Right forelimb (tissue), 1 donor: ENCODE measurements around the gene RAB3B.
"Not testable (repeated sequence)": the region's sequence is repeated elsewhere in the genome, so short reads cannot be mapped to it uniquely, and the experiment has no call there.

Source experiments
- DNase-seq: peaks from one replicate; pipeline ENCODE4 v3.0.0-alpha.2; 2018

Gene RAB3B

DNA sequence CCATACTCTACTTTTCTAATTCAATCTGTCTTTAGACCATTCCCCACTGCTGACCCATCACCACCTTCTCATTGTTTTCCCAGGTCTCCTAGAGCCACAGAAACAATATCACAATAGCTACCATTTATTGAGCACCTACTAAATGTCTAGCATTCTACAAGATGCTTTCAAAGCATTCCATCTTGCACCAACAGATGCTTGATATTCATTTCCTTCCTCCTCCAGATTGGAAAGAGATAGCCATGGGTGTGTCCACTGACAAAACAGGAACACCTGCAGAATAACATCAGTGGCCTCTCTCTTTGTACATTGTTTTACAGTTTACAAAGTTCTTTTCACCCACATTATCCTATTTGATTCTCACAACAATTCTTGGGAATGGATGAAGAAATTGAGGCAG, 2.2 kb downstream of the RAB3B start:
- DNase-seq = no peak

DNA sequence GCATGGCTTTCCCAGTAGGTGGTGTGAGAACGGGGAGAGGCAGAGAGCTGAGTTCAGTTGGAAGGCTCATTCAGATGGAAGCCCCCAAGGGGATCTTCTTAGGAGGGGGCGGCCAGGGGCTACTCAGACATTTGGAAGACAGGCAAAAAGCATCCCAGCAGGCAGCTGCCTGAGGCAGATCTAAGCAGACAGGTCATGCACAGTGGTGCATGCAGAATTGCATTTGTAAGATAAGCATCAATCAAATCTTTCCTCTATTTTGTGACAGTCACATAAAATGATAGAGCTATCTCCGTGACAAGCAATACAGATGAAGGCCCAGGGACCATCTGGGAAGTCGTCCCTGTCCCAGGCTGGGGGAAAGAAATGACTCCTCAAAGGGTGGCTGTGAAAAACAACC, 3.8 kb downstream of the RAB3B start:
- no peak for DNase-seq

DNA sequence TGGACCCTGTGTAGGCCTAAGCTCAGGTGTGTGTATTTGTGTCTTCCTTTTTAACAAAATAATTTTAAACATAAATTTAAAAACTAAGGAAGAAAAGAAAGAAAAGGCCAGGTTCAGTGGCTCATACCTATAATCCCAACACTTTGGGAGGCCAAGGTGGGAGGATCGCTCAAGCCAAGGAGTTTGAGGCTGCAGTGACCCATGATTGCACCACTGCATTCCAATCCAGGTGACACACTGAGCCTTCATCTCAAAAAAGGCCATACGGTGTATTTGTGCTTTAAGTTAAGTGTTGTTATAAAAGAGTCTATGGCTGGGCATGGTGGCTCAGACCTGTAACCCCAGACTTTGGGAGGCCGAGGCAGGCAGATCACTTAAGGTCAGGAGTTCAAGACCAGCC, 8.3 kb downstream of the RAB3B start:
- no peak for DNase-seq

DNA sequence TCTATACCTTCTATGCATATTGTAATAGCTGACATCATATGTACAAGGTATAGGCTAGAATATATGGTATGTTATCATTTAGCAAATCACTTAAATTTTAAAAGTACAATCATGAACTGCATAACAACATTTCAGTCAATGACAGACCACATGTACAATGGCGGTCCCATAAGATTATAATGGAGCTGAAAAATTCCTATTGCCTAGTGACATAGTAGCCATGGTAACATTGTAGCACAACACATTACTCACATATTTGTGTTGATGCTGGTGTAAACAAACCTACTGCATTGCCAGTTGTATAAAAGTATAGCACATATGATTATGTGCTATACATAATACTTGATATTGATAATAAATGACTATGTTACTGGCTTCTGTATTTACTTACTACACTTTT, 8.9 kb downstream of the RAB3B start:
- no peak for DNase-seq

DNA sequence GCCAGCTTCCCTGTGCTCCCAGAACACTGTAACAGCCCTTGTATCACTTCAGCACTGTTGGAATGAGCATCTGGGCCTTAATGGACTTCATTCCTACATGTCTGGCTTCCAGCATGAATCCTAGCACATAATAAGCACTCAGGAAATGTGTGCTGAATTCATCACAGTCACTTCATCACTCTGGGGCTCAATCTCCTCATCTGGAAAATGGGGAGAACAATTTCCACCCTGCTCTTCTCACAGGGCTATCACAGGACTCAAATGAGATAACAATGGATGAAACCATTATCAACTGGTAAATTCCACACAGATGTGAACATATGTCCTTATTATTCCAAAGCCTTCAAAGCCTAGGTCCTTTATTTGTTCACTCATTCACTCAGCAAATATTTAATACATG, 12.4 kb downstream of the RAB3B start:
- no peak for DNase-seq

DNA sequence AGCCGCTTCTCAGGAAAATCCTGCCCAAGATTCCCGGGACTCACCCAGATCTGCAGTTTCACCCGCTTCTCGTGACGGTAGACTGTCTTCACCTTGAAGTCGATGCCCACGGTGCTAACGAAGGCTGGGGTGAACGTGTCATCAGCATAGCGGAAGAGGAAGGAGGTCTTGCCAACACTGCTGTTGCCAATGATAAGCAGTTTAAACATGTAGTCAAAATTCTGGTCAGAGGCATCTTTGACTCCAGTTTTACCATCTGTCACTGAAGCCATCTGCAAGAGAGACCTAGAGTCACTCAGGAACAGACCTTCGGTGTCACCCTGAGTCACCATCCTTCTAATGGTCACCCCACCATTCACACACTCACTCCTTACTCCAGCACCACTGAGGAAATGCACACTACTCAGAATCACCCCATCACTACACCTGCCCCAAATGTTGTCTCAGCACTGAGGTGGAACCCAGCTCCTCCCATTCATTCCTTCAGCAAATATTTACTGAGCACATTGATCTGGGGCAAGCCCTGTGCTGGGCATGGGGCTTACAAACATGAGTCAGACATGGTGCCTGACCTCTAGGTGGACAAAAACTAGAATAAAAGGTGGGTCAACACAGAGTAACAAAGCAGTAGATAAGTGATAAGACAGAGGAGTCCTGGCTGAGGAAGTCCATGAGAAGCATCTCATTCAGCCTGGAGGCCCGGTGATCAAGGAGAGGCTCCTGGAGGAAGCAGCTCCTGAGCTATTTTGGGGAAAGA, 13.5 kb downstream of the RAB3B start:
- no peak for DNase-seq

DNA sequence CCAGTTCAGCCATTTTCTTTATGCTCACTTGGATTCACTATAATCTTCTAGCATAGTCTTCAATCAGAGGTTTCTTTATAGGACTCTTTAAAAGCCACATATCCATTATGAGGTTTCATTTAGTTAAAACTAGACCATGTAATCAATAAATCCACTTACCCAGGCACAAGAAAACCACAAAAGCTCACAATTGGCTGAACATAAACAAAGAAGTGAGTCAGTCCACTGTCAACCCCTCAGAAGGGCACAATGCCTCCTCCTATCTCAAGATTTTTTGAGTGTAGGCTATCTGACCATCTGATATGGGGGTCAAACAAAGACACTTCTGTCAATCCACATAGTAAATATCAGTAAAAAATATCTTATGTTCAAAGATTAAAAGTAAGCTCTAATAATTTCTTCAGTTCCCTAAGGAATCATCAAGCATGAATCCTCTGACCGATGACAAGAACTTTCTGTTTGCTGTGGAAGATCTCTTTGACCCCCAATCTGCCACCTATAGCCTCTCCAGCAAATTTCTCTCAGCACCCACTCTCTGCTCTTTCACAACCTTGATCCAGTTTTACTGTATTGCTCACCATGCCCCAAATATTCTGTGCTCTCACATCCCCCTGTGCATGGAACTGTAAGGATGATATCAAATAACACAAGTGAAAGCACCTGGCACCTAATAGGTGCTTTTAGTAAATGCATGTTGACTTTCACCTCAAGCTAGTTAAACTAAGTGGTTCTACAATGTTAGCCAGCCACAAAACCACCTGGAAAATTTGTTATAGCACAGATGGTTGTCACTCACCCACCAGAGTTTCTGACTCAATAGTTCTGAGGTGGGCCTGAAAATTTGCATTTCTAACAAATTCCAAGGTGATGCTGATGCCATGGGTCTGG, 16.7 kb downstream of the RAB3B start:
- DNase-seq = no peak

DNA sequence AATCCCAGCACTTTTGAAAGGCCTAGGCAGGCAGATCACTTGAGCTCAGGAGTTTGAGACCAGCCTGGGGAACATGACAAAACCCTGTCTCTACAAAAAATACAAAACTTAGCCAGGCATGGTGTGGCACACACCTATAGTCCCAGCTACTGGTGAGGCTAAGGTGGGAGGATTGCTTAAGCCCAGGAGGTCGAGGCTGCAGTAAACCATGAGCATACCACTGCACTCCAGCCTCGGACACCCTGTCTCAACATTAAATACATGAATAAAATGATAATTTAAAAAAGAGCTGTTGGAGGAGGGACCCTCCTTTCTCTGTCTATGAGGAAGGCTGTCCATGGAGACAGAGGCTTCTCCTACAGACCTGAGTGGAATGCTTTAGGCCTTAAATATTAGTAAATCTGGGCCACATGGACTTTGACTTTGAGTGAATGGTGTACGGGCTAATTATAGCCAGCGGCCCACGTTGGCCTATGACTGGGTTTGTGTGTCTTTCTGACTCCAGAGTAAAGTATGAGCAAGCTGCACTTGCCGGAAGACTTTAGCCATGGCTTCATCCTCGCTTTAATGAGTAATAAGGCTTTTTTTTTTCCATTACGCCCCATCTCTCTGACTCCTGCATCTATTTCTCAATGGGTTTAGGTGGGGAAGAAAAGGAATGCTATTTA, 21.3 kb downstream of the RAB3B start:
- no peak for DNase-seq

DNA sequence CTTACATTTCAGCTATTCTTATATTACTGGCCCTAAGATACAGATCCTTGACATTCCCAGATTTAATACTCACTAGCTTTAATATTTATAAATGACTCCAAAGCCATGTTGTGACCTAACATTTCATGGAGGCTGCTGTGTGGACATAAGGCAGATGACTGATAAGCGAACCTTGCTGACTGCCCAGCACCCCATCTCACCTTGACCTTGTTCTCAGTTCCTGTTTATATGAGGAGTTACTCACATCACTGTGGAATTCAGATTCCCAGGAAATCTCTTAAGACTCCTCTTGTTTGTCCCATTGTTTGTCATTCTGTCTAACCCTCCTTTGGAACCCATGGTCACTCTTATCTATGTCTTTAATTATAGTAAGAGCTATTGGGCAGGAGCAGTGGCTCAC, 21.9 kb downstream of the RAB3B start:
- DNase-seq = no peak

DNA sequence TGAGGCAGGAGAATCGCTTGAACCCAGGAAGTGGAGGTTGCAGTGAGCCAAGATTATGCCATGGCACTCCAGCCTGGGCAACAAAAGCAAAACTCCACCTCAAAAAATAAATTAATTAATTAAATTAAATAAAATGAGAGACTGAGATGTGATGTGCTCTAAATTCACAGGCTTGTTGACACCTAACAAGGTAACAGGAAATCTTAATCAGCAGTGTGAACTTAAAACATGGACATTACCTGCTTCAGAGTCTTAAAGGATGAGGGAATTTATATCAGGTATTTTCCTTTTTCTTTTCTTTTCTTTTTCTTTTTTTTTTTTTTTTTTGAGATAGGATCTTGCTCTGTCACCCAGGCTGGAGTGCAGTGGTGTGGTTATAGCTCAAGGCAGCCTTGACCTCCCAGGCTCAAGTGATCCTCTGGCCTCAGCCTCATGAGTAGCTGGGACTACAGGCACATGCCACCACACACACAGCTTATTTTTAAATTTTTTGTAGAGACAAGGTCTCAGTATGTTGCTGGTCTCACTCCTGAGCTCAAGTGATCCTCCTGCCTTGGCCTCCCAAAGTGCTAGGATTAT, 23.2 kb downstream of the RAB3B start:
- not testable (repeated sequence) for DNase-seq

DNA sequence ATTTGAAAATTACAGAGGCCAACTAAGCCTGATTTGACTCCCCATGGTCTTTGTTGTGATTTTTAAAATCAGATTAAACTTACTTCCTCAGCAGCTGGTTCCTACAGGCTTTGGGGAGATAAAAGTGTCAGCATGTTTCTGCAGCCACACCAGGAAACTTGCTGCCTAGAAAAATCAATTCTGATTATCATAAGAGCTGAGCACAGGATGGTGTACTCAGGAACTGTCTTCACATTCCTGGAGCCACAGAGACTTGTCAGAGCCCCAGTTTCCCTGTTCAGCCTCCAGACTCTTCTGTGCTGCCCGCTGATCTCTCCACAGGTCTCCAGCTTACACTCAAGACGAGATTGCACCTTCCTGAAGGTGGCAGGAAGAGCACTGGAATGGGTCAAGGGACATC, 23.9 kb downstream of the RAB3B start:
- DNase-seq = no peak

DNA sequence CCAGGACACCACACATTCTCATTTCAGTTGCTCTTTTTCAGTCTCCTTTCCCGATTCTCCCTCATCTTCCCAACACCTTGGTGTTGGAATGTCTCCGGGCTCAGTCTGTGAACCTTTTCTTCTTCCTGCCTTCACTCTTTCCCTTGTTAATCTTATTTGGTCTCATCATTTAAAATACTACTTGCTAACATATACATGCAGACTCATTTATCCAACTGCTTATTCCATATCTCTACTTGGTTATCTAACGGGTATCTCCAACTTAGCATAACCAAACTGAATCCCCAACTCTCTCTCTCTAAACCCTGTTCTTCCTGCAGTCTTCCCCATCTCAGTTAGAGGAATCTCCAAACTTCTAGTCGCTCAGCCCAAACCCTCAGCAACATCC, 26.2 kb downstream of the RAB3B start:
- DNase-seq = no peak

DNA sequence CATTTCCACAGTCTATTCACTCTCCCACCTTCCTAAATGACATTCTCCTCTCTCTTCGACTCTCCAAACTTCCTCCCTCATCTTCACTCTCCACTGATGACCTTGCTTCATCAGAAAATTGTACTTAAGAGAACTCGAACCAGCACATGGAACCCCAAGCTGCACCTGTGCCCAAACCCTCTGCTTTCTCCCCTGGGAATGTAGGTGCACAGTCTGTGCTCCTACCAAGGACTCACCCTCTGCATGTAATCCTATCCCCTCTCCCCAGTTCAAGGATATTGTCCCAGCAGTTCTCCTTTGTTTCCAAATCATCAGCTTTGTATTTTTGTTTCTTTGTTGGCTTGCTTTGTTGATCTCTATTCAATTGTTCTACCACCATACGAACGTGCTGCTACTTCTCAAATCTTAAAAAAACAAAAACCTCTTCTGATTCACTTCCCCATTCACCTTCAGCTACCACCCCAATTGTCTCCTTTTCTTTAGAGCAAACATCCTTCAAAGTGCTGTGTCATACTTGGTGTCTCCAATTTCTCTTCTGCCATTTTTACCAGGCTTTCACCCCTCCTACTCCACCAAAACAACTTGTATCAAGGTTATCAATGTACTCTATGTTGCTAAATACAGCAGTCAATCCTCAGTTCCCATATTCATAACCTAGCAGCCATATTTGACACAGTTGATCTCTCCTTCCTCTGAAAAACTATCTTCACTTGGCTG, 26.8 kb downstream of the RAB3B start:
- DNase-seq = no peak

DNA sequence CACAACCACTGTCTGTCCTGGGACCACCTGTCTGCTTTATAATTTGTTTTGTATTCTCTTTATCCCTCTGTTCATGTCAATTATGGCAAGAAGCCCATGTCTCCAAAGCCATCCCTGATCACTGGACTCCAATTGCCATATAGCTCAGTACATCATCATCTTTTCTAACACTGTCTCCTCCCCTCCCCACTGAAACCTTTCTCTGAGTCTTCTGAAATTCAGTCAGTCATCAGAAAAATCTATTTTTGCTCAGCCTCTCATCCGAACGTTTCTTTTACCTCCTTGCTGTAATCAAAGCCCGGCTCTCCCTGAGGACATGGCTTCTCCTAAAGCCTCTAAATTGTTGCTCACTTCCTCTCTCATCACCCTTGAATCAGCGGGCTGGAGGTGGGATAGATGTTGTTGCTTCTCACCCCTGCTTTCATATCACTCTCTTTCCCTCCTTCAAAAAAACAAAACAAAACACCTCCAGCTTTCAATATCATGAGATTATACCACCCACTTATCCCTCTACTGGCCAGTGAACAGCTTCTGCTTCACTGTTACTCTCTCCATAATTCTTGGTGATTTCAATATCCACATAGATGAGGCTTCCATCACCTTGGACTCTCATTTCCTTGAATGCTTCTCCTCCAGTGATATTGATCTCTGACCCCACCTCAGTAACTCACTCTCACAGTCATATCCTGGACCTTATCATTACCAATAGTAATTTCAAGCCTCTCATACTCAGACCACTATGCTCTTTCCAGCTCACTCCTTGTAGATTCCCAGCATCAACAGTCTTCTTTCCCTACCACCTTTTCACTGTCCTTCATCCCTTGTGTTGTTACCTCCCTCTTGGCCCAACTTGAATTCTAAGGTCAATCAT, 27.8 kb downstream of the RAB3B start:
- DNase-seq = no peak

DNA sequence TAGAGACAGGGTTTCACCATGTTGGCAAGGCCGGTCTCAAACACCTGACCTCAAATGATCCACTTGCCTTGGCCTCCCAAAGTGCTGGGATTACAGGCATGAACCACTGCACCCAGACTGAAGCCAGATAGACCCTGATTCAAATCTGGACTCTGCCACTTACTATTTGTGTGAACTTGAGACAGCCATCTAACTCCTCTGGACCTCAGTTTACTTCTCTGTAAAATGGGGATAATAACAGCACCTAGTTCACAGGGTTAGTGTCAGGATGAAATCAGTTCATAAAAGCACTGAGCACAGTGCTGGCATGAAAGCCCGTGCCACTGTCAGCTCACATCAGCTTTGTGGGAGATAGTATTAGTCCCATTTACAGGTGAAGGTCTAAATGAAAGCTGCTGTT, 28.5 kb downstream of the RAB3B start:
- DNase-seq = no peak

DNA sequence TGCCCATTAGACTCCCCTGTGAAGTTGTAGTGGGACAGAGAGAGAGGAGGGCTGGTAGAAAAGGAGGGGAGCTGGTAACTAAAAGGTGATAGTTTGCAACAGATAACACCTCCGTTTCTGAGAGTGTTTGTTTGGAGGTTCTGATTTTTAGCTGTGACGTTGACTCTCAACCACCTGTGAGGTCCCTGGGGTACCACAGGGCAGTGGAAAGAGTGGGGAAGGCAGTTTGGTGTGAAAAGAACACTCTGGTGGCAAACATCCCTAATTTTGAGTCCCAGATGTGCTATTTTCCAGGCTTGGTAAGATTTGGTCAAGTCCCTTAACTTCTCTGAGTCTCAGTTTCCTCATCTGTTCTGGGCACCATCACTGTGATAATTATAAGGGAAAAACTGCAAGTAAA, 29.3 kb downstream of the RAB3B start:
- DNase-seq = no peak

DNA sequence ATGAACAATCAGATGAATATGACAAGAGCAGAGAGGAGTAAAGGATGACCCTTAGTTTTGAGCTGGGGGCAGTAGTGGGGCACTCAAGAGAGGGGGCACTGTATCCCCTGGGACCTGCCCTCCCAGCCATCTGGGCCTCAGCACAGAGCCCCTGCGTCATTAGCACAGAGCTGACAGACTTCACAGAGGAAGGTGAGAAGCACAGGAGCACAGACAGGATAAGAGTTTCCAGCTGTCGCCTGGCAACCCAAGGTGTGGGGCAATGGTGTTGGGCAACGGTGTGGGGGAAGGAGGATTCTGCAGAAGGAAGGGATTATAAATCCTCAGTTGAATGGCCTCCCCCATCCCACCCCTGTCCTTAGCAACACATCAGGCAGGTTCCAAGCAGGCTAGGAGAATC, 30.2 kb downstream of the RAB3B start:
- DNase-seq = no peak

DNA sequence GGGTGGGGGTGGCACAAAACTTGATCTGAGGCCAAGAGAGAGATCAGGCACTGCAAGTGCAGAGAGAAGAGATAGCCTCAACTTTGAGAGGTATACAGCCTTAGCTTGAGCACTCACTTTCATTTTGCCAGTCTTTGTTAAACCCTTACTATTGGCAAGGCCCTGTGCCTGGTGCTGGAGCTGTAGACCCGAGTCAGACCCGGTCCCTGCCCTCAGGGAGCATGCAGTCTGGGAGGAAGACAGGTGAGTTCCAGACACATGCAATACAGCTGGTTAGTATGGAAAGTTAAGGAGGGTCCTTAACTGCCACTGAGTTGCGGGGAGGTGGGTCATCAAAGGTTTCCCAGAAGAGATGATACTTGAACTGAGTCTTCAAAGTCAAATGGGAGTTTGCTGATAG, 31.7 kb downstream of the RAB3B start:
- DNase-seq = no peak

DNA sequence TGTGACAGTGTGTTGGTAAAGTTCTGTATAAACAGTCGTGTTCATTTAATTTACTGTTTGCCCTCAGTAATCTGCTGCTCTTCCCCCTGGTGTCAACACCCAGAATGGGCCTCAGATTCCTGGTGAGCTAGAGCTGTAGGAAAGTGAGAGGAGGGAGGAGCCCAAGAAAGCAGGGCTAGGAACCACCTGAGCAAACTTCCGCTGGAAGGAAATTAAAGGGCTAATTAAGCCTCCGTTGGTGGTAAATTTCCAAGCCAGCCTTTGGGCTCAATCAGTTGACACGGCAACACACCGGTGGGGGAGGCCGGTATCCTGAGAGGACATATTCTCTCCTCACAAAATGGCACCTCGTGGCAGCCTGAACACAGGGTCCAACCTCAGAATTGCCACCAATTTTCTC, 32.9 kb downstream of the RAB3B start:
- no peak for DNase-seq

DNA sequence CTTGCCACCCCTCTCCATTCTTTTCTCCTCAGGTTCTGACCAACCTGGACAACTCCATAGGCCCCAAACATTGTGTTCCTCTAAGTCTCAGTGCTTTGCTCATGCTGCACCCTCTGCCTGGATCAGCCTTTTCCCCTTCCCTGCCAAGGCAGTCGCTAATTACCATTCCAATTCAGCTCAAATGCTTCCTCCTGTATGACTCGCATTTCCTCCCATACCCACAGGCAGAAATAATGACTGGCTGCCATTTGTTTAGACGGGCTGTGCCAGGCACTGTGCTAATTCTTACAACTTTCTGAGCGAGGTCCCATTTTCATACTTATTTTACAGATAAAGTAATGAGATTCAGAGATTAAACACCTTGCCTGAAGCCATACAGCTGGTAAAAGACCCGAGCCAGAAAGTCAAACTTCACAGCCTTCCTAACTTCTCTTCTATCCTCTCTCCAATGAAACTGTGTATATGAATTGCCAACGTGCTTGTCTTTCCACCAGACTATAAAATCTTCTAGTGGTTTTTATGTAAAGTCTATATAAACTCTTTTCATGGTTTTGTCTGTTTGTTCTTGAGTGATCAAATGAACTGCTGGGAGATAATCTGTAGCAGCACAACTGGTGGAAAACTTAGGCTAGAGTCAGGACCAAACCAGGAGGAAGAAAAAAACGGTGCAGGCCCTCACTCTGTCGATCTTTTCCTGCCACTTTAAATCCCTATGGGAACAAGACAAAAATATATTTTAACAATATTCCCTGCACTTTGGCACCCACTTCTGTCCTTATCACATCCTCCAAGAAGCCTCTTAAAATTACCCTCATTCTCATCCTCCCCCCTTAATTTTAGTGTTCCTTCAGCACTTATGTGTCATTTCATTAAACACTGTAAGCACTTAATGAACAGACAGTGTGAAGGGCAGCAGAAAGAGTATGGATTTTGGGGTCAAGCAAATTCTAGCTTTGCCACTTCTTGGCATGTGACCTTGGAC, 33.7 kb downstream of the RAB3B start:
- DNase-seq = no peak
